Fibroblast of skin of right quadriceps (primary cell): ENCODE measurements around the gene PDP2.
"Not testable (repeated sequence)": the region's sequence is repeated elsewhere in the genome, so short reads cannot be mapped to it uniquely, and the experiment has no call there.

Experiments used
- DNase-seq: peaks from one replicate; pipeline ENCODE4 v3.0.0-alpha.2; 2013

The PDP2 gene

DNA sequence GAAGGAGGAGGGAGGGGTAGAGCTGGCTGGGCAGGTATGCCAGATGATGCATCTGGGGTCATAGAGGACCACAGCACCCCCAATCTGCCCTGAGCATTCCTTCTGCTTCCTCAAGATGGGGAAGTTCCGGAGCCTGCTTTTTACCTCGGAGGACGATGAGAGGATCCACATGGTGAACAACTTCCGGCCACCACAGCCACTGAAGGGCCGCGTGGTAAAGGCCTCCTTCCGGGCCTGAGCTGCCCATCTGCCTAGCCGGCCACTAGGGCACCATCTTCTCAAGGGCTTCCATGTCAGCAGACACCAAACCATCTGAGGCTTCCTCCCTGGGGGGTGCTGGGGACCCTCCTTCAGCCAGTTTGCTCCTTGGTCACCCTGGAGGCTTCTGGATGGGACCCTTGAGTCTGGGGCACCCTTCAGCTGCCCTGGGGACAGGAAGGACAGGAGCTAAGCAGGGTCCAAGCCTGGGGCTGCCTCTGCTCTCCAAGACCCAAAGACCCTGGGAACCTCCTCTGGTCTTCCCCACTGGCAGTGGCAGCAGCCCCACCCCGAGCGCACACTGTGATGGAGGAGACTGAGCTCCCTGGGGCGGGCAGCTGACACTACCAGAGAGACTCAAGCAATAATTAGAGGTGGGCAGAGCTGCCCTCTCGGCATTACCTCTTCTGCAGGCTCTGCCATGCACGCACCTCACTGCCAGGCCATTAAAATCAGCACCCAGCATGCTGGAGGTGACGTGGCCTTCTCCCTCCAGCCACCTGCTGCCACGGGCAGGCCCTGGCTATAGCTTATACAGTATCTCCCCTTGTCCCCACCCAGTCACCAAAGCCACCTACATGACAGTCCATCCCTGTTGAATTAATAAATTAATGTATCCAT lies 26.8 kb upstream of the PDP2 start:
- no peak for DNase-seq

DNA sequence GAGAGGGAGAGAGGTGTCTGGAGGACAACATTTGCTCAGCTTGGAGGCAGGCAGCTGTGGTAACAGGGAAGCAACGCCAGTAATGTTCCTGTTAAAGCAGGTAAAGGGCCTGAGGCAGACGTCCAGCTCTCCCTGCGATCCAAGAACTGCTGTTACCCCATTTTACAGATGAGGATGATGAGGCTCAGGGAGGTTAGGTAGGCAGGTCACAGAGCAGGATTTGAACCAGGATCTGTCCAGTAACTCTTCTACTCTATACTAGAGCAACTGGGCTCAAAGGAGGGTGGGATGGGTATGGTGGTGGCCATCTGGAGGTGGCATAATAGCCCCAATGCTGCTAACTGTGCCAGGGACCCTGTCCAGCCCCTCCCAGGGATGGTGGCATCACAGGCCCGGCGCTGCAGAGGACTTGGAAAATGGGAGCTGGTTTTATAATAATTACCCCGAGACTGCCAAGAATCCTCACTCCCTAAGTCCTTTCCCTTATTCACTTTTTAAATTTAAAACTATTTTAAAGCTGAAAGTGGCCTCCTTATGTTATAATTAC lies 24.1 kb upstream of the PDP2 start:
- DNase-seq: no peak

DNA sequence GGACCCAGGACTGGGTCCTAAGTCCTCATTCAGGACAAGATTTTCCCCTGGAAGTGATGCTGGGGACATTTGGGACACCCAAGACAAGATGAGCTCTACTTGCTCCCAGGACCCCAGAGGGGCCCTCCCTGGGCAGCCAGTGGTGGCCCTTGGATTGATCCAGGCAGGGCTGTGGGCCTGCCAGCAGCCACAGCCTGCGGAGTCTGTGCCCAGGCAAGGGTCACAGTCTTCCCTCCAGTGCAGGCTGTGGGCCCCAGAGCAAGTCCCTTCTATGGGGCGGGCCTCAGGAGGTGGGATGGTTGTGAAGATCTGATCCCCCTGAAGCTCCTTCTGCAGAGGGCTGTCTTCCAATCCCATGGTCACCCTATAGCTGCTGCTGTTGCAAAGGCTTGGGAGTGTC lies 23.5 kb upstream of the PDP2 start:
- no peak for DNase-seq

DNA sequence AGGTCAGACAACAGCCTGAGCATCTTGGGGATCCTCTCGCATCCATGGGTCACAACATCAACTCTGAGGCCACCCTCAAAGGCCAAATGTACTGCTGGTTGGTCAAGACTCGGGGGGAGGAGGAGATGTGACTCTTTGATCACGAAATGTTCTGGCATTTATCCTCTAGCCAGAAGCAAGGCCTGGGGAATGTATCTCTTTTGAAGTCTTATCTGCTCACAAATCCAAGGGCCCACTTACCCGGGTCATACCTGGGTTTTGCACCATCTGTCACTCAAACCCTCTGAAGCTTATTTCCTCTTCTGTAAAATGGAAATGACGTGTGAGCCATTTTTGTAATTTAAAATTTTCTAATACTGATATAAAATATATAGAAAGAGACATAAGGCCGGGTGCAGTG lies 22.9 kb upstream of the PDP2 start:
- DNase-seq: no peak

DNA sequence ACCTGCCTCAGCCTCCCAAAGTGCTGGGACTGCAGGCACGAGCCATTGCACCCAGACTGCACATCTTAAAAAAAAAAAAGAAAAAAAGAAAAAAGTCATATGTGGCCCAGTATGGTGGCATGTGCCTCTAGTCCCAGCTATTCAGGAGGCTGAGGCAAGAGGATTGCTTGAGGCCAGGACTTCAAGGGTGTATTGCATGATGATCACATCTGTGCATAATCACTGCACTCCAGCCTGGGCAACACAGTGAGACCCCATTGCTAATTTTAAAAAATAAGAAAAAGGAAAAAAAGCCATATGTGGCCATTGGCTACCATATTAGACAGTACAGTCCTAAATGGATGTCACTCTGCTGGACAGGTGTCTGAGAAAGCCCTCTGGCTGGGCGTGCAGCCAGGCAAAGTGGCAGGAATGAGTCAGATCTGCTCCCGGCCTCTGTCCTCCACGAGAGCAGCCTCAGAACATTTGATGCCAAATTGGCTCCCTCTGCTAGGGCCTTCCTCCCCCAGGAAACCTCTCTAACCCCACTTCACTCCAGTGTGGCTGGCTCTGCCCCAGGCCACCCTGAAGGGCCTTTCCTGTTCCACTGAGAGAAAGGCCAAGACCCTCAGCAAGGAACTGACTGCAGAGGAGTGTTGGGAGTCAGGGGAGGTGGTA lies 21.4 kb upstream of the PDP2 start:
- peak; percentile 31 for DNase-seq

DNA sequence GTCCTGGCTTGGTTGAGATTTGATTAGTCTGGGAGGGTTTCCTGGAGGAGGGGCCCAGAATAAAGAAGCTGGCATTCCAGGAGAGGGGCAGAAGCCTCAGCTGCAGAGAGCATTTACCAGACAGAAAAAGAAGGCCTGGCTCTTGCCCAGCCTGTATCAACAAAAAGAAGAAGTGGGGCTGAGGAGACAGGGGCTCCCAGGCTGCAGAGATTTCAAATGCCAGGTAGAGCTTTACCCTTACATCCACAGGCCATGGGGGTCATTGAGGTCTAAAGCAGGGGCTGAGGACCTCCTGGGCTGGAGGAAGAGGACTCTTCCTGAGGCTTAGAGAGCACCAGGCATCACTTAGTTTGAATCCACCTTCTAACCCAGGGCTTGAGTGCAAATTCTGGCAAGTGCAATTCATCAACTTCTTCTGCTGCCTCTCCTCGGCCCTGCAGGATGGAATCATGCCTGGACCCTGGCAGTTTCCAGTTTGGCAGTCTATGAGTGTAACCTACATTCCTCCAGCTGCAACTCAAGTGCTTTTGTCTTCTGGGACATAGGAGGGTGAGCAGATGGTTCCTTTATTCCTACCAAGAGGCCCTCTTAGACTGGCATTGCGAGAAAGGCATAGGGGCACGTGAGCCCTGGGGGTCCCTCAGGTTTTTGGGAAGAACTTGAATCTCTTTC lies 20.8 kb upstream of the PDP2 start:
- DNase-seq: no peak

DNA sequence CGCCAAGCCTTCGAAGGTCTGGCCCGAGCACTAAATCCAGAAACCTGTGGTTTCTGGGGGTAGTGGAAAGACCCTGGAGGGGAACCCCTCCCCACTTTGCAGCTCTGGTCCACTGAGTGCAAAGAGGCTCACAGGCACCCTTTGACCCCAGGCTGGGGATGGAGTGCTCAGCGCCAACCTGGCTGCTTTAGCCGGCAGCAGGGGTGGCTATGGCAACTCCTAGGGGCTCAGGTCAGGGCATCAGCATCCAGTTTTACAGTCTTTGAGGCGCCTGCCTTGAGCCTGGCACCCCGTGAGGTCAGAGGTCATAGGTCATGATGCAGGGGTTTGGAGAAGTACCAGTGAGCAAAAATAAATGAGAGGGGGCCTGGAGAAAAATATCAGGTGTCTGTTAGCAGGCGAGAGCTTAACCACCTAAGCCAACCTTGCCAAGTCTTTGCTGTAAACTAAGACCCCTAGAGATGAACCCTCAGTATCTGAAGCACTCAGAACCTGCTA lies 18.2 kb upstream of the PDP2 start:
- DNase-seq: no peak

DNA sequence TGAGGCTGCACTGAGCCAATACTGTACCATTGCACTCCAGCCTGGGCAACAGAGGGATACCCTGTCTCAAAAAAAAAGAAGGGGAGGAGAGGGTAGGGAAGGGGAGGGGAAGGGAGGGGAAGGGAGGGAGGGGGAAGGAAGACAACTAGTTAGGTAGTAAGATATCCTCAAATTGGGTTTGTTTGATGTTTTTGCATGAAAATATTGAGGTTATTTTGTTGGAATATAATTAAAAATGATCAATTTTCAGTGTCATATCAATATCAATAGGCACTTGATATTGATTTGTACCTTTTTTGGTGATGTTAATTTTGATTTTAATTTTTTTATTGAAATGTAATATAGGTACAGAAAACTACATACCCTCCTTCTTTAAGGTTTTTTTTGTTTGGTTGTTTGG lies 16.6 kb upstream of the PDP2 start:
- no peak for DNase-seq

DNA sequence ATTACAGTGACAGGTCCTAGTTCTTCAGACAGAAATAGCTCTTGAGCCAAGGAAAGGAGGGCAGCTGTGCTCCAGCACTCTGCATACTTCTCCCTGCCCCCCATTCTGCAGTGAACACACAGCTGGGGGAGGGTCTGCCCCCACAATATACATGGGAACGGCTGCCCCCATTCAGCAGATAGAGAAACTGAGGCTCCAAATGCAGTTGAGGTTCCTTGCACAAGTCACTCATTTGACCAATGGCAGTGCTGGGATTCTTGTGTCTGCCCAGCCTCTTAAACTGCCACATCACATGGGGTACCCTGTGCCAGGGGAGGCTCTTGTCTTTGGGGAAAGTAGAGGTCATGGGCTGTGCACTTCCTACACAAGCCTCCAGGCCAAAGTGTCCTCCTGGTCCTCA lies 10.9 kb upstream of the PDP2 start:
- DNase-seq: no peak

DNA sequence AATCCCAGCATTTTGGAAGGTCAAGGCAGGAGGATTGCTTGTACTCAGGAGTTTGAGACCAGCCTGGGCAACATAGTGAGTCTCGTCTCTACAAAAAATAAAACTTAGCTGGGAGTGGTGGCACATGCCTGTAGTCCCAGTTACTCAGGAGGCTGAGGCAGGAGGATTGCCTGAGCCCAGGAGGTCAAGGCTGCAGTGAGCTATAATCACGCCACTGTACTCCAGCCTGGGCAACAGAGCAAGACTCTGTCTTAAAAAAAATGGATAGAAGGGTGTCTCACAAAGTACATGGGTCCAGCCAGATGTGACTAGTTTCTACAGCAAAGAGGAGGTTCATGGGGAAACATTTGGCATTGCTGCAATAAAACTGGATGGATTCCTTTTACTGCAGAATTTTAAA lies 9.0 kb upstream of the PDP2 start:
- not testable (repeated sequence) for DNase-seq

DNA sequence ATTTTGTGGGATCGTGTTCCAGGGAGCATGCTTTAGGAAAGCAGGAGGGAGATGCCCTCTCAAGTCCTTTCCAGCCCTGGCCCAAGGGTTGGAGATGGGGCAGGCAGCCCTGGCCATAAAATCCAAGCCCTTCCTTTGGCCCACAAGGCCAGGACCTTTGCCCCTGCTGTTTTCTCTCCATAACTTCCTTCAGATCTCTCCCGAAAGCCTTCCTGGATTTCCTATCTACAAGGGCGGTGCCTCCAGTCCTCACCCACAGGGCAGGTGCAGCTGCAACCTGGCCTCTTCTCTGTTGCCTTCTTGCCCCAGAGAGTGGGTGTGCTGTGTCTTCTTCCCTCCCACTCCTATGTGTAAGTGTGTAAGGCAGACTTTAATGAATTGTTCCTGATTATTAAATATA lies 8.5 kb upstream of the PDP2 start:
- DNase-seq: no peak

DNA sequence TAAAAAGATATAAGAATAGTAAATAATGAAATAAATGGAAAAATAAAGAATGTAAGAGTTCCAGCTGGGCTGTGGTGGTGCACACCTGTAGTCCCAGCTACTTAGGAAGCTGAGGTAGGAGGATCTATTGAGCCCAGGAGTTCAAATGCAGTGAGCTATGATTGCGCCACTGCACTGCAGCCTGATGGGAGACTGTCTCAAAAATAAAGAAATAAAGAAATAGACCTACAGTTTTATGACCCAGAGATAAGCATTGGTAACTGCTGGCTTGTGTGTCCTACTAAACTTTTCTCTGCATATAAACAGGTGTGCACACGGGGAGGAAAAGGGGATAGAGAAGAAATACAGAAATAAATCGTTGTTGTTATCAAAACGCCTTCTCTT lies 7.8 kb upstream of the PDP2 start:
- no peak for DNase-seq

DNA sequence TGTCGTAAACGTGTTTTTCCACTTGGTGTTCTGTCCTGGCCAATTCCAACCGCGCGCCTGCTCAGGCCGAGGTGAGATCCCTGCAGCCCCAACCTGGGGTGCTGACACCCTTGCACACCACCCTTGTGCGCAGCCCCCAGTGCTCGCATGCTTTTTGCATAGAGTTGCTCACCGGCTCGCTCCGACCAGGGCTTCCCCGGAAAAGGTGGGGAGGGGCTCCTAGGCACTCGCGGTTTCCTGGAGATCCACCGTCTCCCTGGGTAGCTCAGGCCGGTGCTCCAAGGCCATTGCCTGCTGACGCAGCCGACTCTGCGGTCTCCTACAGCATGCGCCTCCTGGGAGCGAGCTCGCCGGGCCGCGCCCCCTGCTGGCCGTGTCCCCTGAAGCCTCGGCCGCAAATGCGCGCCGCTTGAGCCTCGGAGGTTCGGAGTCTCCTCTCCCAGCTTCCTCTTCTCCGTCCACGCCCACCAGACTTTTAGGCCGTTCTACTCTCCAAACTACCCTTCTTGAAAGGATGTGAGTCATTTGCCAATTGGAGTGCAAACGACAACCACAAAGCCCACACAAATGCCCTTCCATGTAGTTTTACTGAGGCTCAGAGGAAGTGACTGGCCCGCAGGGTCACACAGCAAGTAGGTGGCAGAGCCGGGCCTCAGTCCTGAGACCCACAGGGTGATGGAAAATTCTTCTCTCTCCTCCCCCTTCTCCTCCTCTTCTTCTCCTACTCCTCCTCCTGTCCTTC lies 7.2 kb upstream of the PDP2 start:
- peak; percentile 100 for DNase-seq

DNA sequence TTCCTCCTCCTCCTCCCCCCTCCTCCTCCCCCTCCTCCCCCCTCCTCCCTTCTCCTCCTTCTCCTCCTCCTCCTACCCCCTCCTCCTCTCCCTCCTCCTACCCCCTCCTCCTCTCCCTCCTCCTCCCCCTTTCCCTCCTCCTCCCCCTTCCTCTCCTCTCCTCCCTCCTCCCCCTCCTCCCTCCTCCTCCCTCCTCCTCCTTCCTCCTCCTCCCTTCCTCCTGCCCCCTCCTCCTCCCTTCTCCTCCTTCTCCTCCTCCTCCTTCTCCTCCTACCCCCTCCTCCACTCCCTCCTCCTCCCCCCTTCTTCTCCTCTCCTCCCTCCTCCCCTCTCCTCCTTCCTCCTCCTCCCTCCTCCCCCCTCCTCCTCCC lies 6.6 kb upstream of the PDP2 start:
- DNase-seq: no peak

DNA sequence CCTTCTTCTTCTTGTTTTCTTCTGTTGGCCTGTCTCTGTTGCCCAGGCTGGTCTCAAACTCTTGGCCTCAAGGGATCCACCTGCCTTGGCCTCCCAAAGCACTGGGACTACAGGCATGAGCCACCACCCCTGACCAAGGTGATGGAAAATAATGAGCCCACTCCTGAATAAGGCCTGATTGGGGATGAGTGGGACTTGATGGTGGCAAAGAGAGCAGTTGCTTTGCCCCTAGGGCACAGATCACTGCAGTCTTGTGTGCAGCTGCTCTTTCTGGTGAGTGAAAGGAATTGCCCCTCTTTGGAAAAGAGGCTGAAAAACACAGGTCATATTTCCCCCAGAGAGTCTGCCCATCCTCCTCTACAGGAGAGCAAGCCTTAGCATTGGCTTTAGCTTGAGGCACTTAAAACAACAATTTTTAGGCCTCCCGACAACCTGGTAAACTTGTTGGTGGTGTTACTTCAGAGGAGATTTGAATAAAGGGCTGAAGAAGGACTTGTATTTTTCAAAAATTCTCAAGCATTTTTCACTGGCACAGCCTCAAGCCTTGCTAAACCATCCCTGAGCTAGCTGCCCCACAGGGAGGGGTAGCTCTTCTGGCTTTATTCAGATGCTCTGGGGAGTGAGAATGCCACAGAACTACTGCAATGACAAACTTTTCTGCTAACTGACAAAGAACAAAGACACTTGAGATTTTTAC lies 6.1 kb upstream of the PDP2 start:
- peak; percentile 31 for DNase-seq

DNA sequence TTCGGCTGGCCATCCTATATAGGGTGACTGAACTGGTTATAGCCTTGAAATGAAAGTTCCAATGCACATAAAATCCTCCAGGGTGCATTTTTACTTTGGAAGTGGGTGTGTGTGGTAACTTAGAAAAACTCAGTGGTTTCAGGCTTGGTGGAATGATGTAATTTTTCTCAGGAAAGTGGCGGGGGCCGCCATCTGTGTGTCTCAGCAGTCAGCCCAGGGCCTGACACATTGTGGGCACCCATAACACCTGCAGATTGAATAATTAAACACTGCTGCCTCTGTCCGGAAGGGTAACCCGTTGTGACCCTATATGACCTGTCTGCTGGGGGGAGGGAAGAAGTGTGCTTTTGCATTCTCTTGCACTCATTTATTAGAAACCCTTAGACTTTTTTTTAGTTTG lies 2.2 kb upstream of the PDP2 start:
- DNase-seq: peak; percentile 37

DNA sequence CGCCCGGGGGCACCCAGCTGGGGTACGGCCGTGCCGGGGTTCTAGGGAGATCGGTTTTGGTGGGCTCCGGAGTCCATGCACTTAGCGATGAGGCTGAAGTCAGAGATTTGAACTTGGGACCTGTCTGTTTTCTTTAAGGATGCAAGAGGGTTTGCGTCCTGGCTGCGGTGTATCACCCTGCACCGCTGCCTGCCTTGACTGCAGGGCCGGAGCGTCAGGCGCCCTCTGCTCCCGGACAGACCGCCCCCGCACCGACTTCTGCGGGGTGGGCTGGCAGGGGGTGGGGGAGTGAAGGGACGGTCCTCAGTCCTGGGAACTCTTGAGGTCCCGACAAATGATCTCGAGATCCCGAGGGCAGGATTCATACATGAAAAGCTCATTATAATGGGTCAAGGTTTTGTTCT lies 701 bp downstream of the PDP2 start:
- DNase-seq: no peak

DNA sequence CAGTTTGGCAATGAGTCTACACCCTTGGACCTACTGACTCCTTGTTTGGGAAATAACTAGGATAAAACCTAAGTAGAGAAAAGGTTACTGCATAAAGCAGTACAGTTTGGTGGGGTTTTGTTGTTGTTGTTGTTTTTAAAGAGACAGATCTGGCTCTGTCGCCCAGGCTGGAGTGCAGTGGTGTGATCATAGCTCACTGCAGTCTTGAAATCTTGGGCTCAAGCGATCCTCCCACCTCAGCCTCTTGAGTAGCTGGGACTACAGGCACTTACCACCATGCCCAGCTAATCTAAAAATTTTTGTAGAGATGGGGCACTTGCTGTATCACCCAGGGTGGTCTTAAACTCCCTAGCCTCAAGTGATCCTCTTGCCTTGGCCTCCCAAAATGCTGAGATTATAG lies 1.2 kb downstream of the PDP2 start:
- no peak for DNase-seq

DNA sequence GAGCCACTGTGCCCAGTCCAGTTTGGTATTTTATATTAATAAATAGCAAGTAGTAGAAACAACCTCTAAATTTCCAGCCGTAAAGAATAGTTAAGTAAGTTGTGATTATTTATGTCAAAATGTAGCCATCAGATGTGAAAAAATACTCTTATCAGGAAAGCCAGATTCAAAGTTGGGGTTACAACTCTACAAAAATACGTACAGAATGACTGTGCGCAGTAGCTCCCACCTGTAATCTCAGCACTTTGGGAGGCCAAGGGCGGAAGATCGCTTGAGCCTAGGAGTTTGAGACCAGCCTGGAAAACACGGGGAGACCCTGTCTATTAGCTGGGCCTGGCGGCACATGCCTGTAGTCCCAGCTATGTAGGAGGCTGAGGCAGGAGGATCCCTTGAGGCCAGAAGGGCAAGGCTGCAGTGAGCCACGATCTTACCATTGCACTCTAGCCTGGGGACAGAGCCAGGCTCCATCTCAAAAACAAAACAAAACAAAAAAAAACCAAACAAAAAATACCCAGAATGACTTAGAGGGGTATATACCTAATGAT lies 1.7 kb downstream of the PDP2 start:
- DNase-seq: no peak

DNA sequence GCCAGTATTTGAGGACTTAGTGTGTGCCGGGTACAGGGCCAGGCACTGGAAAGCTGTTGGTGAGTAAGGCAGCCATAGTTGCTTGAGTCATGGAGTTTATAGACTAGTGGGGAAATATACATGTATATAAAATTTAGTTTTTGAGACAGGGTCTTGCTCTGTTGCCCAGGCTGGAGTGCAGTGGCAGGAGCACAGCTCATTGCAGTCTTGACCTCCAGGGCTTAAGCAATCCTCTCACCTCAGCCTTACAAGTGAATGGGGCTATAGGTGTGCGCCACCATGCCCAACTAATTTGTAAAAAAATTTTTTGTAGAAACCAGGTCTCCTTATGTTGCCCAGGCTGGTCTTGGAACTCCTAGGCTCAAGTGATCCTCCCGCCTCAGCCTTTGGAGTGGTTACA lies 2.4 kb downstream of the PDP2 start:
- no peak for DNase-seq

DNA sequence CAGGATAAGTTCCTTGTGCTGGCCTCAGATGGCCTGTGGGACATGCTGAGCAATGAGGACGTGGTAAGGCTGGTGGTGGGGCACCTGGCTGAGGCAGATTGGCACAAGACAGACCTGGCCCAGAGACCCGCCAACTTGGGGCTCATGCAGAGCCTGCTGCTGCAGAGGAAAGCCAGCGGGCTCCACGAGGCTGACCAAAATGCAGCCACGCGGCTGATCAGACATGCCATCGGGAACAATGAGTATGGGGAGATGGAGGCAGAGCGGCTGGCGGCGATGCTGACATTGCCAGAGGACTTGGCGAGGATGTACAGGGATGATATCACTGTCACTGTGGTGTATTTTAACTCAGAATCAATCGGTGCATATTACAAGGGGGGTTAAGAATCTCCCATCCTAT lies 5.2 kb downstream of the PDP2 start:
- no peak for DNase-seq

DNA sequence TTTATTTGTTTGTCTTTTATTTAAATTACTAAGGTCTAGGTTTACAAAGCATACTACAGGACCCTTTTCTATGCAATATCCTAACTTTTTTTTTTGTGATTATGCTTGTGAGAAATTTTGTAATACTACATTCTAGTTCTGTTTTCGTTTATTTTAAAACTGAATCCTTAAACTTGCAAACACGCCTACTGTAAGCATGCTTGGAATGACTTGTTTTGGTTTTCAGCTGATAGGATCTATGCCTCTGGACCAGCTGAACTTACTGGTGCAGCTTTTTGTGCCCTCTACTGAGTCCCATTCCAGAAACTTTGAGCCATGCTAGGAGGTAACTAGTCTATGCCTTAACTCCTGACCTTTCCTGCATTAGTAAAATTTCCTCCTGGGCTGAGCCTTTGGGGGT lies 6.0 kb downstream of the PDP2 start:
- no peak for DNase-seq
